Cardiac septum (tissue), 1 donor: Measurements from ENCODE around the gene SLC35A5. TPM values are rescaled to one million over a fixed set of nuclear protein-coding genes. Genes with fewer than 3 reads are reported as not detected.

Experiments
- DNase-seq: peaks from one replicate; pipeline ENCODE4 v3.0.0-alpha.2; 2020; ENCODE audit warnings: low spot score
- intact Hi-C: fragments of 100-400 bp; cut with DNase I; formaldehyde crosslinking; loops from one replicate; pipeline ENCODE4 v1.14.0; 2022
- total RNA-seq: library from RNA; stranded (reverse); fragmentation: NEBNext Ultra II Directional; extraction: Animal tissue kit (Norgen Biotek cat#: 25700); gene quantifications from one replicate; pipeline ENCODE4 v1.2.1, GENCODE V29; 2021
- donor health status: DM: no; HTN: no; CAD: no.

The SLC35A5 gene
- total RNA-seq, 1 donor from 2014 or later, result 18.6 TPM

- no peak for DNase-seq
- intact Hi-C loops, result no loop called here
Measured at GRCh38 chr3:112611752-112612515, 50.1 kb downstream of the SLC35A5 start.

GRCh38 chr3:112615989-112616731, 54.3 kb downstream of the SLC35A5 start:
- no peak for DNase-seq

GRCh38 chr3:112617285-112617684, 55.4 kb downstream of the SLC35A5 start:
- intact Hi-C loops, result no loop called here
- no peak for DNase-seq

More at GRCh38 chr3:112615989-112616731, 54.3 kb downstream of the SLC35A5 start:
- intact Hi-C loops, result no loop called here

GRCh38 chr3:112619295-112619694, 57.5 kb downstream of the SLC35A5 start:
- no peak for DNase-seq
- intact Hi-C loops, result no loop called here

- no peak for DNase-seq
- intact Hi-C loops, result no loop called here
Measured at GRCh38 chr3:112623213-112623612, 61.4 kb downstream of the SLC35A5 start.

- intact Hi-C loops, result no loop called here
- DNase-seq, result no peak
Measured at GRCh38 chr3:112623717-112624116, 61.9 kb downstream of the SLC35A5 start.

GRCh38 chr3:112627419-112627818, 65.6 kb downstream of the SLC35A5 start:
- no peak for DNase-seq
- intact Hi-C loops, result no loop called here

GRCh38 chr3:112627919-112628466, 66.1 kb downstream of the SLC35A5 start:
- intact Hi-C loops, result no loop called here
- no peak for DNase-seq

GRCh38 chr3:112629425-112629824, 67.6 kb downstream of the SLC35A5 start:
- no peak for DNase-seq
- intact Hi-C loops, result no loop called here

- intact Hi-C loops, result no loop called here
Measured at GRCh38 chr3:112631257-112631656, 69.4 kb downstream of the SLC35A5 start.

GRCh38 chr3:112632596-112632995, 70.8 kb downstream of the SLC35A5 start:
- intact Hi-C loops, result no loop called here
- no peak for DNase-seq

More at GRCh38 chr3:112631257-112631656, 69.4 kb downstream of the SLC35A5 start:
- no peak for DNase-seq

GRCh38 chr3:112633191-112633590, 71.3 kb downstream of the SLC35A5 start:
- no peak for DNase-seq
- intact Hi-C loops, result no loop called here

- intact Hi-C loops, result no loop called here
- no peak for DNase-seq
Measured at GRCh38 chr3:112633757-112634156, 71.9 kb downstream of the SLC35A5 start.

- intact Hi-C loops, result no loop called here
- DNase-seq, result no peak
Measured at GRCh38 chr3:112634786-112635541, 73.1 kb downstream of the SLC35A5 start.

Other genes starting within 250 kb of the SLC35A5 start
- gene CD200, start 228.9 kb upstream of the SLC35A5 start, total RNA-seq, result 1.4 TPM
- 0.35 TPM for gene BTLA, start 62.6 kb upstream of the SLC35A5 start, total RNA-seq
- 41.0 TPM for gene ATG3, start 83 bp upstream of the SLC35A5 start, total RNA-seq
- gene CCDC80, start 79.1 kb downstream of the SLC35A5 start, total RNA-seq, result 122 TPM